H1 (cell line): ENCODE data around the gene NGEF.

ENCODE experiments used
- ATF3 ChIP-seq: IDR thresholded peaks from 2 replicates; pipeline ENCODE4 v1.6.1; 2011; ENCODE audit warnings: low read depth, mild to moderate bottlenecking, low read length; ENCODE audit not compliant: insufficient read depth
- CEBPB ChIP-seq: IDR thresholded peaks from 2 replicates; pipeline ENCODE4 v1.6.1; 2012; ENCODE audit warnings: low read depth, low read length
- CTCF ChIP-seq, 3 experiments: IDR thresholded peaks; 1 replicate in 2 of 3; 2 replicates in 1 of 3; pipeline versions ENCODE4 v1.5.1 to v1.6.1; 2011; ENCODE audit warnings: low read length in 3 of 3, mild to moderate bottlenecking in 3 of 3, inconsistent platforms in 2 of 3, low read depth in 1 of 3, moderate library complexity in 1 of 3; ENCODE audit not compliant: insufficient read depth in 1 of 3; ENCODE audit errors: control extremely low read depth in 1 of 3
- EGR1 ChIP-seq: IDR thresholded peaks from 2 replicates; pipeline ENCODE4 v1.6.1; 2011; ENCODE audit warnings: low read depth, low read length, borderline replicate concordance
- EZH2 ChIP-seq: fragments of 200-600 bp; sonication (generic); IDR thresholded peaks from 2 replicates; pipeline ENCODE4 v1.7.1; 2012; ENCODE audit warnings: low read depth, mild to moderate bottlenecking, moderate library complexity, low read length, inconsistent platforms; ENCODE audit not compliant: severe bottlenecking
- POLR2A ChIP-seq, 2 experiments: IDR thresholded peaks; 1 replicate in 1 of 2; 2 replicates in 1 of 2; pipeline ENCODE4 v1.6.1; 2011; ENCODE audit warnings: low read depth in 2 of 2, low read length in 2 of 2, mild to moderate bottlenecking in 2 of 2; ENCODE audit errors: control extremely low read depth in 1 of 2
- POLR2AphosphoS5 ChIP-seq: IDR thresholded peaks from 2 replicates; pipeline ENCODE4 v1.6.1; 2011; ENCODE audit warnings: low read depth, low read length
- SIN3A ChIP-seq, 2 experiments: IDR thresholded peaks in 1 of 2; conservative IDR thresholded peaks in 1 of 2; 2 replicates each; pipeline ENCODE4 v1.6.1; 2011 to 2012; ENCODE audit warnings: low read length in 2 of 2, improper control_type of control experiment in 1 of 2, low read depth in 1 of 2, mild to moderate bottlenecking in 1 of 2
- SP1 ChIP-seq: IDR thresholded peaks from 2 replicates; pipeline ENCODE4 v1.6.1; 2011; ENCODE audit warnings: low read depth, low read length
- TAF1 ChIP-seq: IDR thresholded peaks from 2 replicates; pipeline ENCODE4 v1.6.1; 2011; ENCODE audit warnings: mild to moderate bottlenecking, low read depth, low read length
- TBP ChIP-seq: IDR thresholded peaks from 2 replicates; pipeline ENCODE4 v1.6.1; 2011; ENCODE audit warnings: low read depth, low read length, improper control_type of control experiment

- TF ChIP-seq ATF3 (no peak), CTCF (IDR thresholded peaks at IDR 0.05; ENCODE audit: control extremely low read depth in 1 of 3, insufficient read depth in 1 of 3, low read depth in 1 of 3, low read length in 3 of 3) (no peak), EZH2 (no peak), EGR1 (no peak), TAF1 (no peak), POLR2AphosphoS5 (no peak), TBP (no peak), SP1 (no peak), POLR2A (IDR thresholded peaks at IDR 0.05; ENCODE audit: control extremely low read depth in 1 of 2, low read depth in 2 of 2, low read length in 2 of 2) (no peak), SIN3A (conservative IDR thresholded peaks at IDR 0.05 in 1 of 2, IDR thresholded peaks at IDR 0.05 in 1 of 2; ENCODE audit: low read depth in 1 of 2, low read length in 2 of 2) (no peak), CEBPB (no peak)
Measured at GRCh38 chr2:233059797-233060500, 46.9 kb upstream of the NGEF start, which contains the start of gene INPP5D.
